Epidermal melanocyte (primary cell): ENCODE measurements around the gene PSMD12.
A peak's percentile ranks its signal among the peaks of the same experiment; 100 is the strongest.
"Not testable (repeated sequence)": the region's sequence is repeated elsewhere in the genome, so short reads cannot be mapped to it uniquely, and the experiment has no call there.

Experiments used
- DNase-seq: peaks from one replicate; pipeline ENCODE4 v3.0.0; 2011; ENCODE audit warnings: low spot score; ENCODE audit not compliant: insufficient read length

PSMD12 gene

DNA sequence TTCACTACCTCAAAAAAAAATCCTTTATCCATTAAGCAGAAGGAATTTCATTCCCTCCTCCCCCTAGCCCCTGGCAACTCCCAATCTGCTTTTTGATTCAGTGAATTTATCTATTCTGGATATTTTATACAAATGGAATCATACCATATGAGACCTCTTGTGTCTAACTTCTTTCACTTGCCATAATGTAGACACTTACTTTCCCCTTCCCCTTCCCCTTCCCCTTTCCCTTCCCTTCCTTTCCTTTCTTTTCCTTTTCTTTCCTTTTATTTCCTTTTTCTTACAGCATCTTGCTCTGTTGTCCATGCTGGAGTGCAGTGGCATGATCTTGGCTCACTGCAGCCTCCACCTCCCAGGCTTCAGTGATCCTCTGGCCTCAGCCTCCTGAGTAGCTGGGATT is 50.5 kb downstream of the PSMD12 start:
- DNase-seq = no peak

DNA sequence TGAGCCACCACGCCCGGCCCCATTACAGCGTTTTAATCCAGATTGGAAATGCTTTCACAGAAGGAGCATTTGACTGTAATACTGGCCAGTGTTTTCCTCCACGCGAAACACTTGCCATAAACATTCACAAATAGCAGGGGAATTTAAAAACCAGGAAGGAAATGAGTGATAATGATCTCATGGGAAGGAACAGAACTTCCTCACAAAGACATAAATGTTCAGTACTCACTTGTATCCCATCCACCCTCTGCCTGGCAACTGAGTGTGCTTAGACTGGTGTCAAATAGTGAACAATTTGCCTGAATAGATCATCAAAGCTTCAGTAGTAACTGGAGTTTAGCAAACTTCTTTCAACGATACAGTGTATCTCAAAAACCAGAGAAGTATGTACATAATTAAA is 54.1 kb downstream of the PSMD12 start:
- no peak for DNase-seq

DNA sequence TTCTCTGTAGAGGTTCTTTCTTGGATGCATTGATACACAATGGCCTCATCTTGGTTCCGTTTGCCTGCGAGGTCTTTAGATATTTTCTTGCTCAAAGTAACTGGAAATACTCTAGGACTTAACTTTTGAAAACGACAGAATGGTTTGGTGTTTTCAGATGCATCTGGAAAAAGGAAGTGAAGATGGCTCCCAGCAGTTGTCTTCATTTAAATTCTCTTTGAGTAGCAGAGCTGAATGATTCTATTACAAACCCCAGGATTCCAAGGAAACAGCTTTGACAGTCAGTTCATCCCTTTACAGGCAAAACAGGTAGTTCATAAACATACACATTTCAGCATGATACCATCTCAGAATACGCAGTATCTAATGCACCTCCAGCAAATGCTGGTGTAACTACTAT is 54.8 kb downstream of the PSMD12 start:
- DNase-seq = no peak

- no peak for DNase-seq
Measured at GRCh38 chr17:67310406-67310805, 56.0 kb downstream of the PSMD12 start.

DNA sequence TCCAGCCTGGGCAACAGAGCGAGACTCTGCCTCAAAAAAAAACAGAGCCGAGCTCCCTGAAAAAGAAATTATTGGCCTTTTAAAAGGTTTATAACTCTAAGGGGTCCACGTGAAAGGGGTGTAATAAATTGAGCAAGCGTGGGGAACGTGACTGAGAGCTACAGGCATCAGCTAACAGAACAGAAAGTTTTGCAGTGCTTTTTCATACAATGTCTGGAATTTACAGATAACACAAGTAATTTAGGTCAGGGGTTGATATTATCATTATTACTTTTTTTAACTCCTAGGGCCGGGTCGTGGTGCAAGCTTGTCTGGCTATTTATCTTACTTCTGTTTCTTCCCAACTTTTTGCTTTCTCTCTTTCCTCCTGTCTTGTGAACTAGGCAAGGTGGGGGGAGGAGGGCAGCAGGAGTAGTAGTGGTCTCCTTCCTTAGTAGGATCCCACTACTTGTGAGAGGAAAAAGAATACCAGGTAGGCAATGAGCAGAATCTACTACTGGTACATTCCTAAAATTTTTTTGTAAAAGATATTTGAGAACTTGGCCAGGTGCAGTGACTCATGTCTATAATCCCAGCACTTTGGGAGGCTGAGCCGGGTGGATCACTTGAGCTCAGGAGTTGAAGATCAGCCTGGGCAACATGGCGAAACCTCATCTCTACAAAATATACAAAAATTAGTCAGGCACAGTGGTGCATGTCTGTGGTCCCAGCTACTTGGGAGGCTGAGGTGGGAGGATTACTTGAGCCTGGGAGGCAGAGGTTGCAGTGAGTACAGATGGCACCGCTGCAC is 60.7 kb downstream of the PSMD12 start:
- DNase-seq = not testable (repeated sequence)

- no peak for DNase-seq
Measured at GRCh38 chr17:67297454-67297960, 68.9 kb downstream of the PSMD12 start.

- DNase-seq = no peak
Measured at GRCh38 chr17:67294451-67295199, 71.8 kb downstream of the PSMD12 start.

- DNase-seq = no peak
Measured at GRCh38 chr17:67293251-67294203, 72.8 kb downstream of the PSMD12 start.

DNA sequence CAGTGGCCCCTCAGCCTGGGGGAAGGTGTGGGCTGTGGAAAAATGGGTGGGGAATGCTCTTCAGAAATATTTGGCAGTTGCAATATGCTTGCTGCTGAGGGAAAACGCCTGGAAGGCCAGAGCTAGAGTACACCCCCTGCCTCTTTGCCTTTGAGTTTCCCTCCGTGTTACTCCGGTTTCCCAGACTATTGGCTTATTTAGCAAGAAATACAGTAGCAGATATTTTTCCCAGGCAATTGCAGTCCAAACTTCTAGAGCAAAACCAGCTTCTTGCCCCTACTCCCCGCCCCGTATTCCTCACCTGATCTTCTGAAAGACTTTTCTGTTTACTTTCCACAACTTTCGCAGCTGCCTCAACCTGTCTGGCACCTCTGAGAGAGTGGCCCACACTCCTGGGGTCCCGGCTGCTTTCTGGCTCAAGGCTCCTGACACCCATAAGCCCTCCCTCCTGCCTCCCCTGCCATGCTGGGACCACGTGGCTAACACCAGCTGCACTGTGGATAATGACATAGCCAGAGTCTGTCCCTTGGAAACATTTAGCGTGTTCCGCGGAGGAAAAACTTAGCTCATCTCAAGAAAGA is 75.6 kb downstream of the PSMD12 start:
- no peak for DNase-seq

- no peak for DNase-seq
Measured at GRCh38 chr17:67290244-67290643, 76.1 kb downstream of the PSMD12 start.

DNA sequence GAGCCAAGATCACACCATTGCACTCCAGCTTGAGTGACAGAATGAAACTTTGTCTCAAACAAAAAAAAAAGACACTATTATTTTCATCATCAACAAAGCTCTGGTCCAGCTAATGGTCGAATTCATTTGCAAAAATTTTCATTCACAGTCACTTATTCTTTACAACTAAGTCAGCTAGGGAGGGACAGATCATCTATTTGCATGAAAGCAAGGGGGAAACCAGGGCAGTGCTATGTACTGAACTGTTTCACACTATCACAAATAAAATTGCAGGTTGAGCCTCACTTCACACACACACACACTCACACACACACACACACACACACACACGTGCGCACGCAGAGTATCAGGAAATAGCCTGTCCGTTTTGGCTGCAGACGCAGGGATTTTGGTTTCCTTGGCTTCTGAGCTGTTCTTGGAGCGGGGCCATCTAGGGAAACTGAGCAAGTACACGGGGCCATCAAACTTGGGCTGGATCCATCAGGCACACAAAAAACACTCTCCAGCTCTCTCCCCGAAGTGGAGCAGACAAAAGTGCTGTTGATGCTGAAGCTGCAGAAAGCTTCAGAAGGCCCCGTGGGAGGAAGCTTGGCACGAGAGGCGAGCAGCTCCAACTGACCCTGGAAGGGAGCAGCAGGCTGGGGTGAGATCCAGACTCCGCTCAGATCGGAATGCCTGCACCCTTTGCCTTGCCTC is 77.0 kb downstream of the PSMD12 start:
- peak; percentile 50 for DNase-seq
